Measurements from ENCODE around the gene CXCR6. TPM values are rescaled to one million over a fixed set of nuclear protein-coding genes. Genes with fewer than 3 reads are reported as not detected.

The CXCR6 gene
- total and polyA plus RNA-seq, 2 of the 8 experiments (the other 6 are each of a cell fraction or from before 2014, with no cell fraction given): not detected

DNA sequence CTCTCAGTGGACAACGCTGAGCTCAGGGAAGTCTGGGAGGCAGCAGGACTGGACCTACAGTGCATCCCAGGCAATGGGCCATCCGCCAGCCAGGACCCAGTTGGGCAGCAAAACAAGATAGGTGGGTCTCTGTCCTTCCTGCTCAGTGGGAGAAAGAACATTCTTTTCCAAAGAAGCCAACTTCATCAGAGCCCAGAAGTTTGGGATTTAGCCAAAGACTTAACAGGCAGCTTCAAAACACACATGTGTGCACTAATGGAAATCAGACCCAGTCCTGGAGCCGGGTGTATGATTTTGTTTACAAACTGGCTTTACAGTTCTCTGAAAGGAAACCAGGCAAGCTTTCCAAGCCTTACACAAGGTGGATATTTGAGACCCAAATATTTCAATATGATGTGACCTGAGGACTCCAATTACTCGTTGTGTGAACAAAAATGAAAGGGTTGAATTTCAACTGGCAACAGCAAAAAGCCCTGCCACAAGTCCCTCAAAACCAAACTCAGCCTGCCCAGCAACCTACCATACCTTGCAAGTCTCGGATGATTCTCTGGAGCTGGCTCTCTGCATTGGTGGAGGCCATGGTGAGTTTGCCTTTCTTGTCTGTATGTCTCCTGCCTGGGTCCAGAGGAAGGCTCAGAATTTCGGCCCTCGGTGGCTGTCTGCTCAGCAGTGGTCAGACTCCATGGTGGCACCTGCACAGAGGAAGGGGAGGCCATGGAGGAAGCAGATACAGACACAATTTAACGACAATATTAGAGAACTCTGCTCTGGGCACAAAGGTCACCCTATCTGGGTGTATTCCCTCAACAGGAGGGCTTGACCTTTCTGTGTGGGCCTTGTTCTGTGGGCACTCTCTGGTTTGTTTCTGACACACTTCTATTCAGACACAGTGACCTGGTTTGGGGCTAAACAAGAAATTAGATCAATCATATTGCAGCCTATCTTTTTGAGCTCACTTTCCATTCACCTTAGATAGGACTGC lies 41.4 kb downstream of the CXCR6 start (continued):
- TF ChIP-seq ASH2L (IDR thresholded peaks at IDR 0.05; ENCODE audit: low read length) (no peak), CBX5 (IDR thresholded peaks at IDR 0.05; ENCODE audit: low read depth, low read length) (no peak), ZNF274 (IDR thresholded peaks at IDR 0.05; ENCODE audit: borderline replicate concordance, extremely low read depth, low read length) (no peak)
